HG03442 (cell line): Measurements from ENCODE around the gene NUDT14.

Source experiments
- ATAC-seq: cut with Tn5 transposase; IDR thresholded peaks from one replicate; pipeline ENCODE4 v1.9.1; 2021; ENCODE audit warnings: mild to moderate bottlenecking, moderate library complexity; ENCODE audit not compliant: unreplicated experiment

NUDT14 gene

GRCh38 chr14:105212541-105213300, 31.6 kb upstream of the NUDT14 start:
- ATAC-seq = no peak

DNA sequence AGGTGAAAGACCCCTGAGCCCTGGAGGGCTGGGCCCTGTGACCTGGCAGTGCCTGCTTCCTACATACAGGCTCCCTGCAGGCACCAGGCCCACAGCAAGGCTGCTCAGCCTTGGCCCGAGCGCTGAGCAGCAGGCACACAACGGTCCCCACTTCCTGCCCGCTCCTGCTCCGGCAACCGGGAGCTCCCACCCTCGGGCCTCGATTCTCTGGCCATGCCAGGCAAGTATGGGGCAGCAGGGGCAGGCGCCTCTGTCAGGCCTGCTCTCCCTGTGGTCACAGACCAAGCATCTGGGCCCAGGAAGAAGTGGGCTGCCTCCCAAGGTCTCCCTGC, 30.6 kb upstream of the NUDT14 start:
- no peak for ATAC-seq

DNA sequence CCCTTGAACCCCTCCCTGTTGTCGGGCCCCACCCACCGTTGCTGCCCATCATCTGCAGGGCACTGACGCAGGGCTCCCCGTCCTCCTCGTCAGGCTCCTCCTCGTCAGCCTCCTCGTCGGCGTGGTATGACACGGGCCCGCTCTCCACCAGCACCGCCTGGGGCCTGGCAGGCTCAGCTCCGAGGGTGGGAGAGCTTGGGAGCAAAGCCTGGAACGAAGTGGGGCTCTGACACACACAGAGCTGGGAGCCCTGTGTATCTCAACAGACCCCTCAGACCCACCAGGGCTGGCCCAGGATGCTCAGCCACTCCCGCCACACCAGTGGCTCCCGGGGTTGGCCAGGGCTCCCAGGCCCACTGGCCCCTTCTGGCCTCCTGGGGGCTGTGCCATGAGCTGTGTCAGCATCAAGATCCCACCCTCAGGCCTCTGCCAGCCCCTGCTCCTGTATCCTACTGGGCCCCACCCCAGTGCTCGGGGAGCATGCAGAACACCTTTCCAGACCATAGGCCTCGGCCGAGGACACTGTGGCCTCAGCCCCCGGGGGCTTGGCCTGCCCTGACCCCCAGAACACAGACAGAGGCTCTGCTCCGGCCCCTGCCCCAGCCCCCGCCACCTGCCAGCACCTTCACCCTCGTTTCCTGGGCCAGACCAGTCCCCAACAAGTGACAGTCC, 30.1 kb upstream of the NUDT14 start:
- ATAC-seq = no peak

- ATAC-seq = no peak
These were observed 29.3 kb upstream of the NUDT14 start for GRCh38 chr14:105210266-105211025.

GRCh38 chr14:105209646-105210045, 28.5 kb upstream of the NUDT14 start:
- ATAC-seq = no peak

DNA sequence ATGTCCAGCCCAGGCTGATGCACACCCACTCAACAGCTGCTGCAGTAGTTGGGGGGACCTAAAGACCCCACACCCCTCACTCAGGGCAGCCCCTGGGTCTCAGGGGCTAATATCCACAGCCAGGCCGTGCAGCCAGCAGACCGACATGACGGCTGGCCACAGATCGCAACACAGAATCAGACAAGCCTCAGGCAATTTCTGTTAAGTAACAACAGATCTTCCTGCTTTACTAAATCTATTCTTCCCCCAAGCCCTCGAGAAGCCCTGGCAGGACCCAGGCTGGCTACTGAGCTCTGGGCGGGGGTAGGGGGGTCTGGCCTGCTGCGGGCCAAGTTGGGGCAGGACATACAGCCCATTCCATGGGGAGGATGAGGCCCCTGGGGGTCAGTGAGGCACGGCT, 28.0 kb upstream of the NUDT14 start:
- ATAC-seq = no peak

GRCh38 chr14:105208738-105209075, 27.6 kb upstream of the NUDT14 start:
- no peak for ATAC-seq

DNA sequence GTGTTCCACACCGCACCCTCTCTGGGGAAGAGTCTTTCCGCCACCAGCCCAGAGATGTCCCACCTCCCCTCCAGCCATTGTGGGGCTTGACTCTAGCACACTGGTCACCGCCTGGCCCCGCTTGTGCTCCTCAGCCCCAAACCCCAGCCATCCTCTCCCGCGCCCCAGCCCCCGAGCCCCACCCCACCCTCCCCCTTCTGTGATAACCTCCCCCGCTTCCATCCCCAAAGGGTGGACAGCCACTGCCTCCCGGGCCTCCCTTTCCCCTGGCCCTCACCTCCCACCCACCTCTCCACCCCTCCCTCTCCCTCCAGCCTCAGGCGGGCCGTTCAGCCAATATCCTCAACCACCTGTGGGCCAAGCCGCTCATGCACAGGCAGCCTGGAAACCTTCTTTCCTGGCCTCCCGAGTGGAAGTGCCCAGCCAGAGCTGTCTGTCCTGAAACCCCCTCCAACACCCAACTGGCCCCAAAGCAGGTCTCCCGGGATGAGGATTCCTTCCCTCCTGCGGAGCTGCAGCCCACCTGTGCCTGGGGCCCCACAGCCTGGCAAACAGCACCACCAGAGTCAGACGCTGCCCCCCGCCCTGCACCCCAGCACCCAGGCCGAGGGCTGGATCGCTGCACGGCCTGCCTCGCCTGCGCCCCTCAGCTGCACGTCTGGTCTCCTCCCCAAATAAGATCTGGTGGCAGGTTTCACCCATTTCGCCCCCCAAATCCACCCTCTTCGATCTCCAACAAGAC, 27.1 kb upstream of the NUDT14 start:
- no peak for ATAC-seq

GRCh38 chr14:105207460-105207901, 26.4 kb upstream of the NUDT14 start:
- no peak for ATAC-seq

DNA sequence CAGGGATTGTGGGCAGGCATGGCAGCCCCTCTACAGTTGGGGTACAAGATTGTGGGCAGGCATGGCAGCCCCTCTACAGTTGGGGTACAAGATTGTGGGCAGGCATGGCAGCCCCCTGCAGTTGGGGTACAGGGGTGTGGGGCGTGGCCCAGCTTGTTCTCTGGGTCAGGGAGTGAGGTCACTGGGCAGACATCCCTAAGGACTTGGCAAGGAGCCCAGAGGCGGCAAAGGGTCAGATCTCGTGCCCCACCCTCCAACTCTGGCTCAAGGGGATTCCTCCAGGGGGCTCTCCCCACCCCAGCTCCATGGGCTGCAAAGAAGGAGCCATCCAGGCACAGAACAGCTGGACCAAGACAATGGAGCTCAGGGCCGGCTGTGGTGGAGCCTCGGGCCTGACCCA, 25.8 kb upstream of the NUDT14 start:
- ATAC-seq = no peak

DNA sequence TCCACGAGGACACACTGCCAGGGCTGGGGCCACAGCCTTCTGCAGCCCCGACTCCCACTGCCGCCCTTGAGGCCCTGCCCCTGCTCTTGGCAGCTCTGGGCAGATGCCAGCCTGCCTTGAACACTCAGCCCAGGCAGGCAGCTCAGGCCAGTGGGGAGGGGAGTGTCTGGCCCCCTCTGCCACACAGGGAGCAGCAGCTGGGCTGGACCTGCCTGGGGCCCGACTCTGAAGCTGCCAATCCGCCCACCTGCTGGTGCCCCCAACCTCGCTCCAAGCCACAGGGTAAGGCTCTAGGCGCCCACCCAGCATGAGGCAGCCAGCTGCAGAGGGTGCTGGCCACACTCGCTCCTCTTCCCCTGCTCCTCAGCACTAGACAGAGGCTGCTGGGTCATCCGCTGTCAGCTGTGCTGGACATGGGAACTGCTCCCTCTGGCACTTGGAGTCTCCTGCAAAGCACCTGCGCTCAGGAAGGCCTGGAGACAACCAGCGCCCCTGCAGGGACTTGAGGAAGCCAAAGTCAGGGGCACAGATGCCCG, 24.6 kb upstream of the NUDT14 start:
- no peak for ATAC-seq

DNA sequence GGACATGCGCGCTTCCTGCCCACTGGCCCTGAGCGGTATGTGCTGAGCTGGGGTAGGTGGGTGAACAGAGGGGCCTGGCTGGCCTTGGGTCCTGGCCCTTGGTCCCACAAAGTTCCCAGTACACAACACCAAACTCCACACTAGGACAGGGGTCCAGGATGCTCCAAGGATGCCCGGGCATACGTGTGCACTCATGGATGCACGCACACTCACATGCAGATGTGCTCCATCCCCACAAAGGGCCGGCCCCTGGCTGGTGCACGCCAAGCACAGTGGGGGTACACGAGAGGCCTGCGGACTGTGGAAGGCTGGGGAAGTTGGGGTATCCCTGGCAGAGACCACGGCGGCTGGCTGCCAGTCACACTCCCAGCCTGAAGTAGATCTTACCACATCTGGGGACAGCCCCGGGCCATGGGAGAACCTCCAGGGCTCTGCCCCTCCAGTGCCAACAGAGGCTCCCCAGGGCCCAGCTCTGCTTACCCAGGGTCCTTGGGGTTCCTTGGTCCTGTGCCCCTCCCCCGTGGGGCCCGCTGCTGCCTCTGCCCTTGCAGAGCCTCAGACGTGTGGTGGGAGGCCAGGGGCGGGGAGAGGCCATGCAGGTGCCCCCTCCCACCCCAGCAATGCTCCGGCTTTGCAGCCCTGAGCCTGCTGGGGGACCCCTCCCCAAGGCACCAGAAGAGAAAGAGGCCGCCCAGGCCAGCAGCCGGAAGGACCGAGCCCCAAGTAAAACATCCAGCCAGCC, 24.0 kb upstream of the NUDT14 start:
- no peak for ATAC-seq

- no peak for ATAC-seq
These were observed 23.3 kb upstream of the NUDT14 start for GRCh38 chr14:105204206-105204930.

DNA sequence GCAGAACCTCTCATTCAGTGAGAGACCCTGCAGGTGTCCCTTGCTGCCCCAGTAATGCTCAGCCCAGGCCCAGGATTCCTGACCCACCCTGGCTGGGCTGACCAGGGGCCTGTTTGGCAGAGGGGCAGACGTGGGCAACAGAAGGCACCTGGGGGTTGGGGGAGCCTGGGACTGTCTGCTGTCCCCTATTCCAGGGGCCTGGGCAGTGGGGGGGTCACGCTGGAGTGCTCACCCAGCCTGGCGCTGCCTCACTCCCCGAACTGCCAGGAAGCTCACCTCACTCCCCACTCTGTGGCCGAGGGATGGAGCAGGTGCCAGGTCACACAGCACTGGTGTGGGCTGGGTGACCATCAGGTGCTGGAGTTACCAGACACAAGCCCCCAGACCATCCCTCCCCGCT, 22.6 kb upstream of the NUDT14 start:
- ATAC-seq = no peak

DNA sequence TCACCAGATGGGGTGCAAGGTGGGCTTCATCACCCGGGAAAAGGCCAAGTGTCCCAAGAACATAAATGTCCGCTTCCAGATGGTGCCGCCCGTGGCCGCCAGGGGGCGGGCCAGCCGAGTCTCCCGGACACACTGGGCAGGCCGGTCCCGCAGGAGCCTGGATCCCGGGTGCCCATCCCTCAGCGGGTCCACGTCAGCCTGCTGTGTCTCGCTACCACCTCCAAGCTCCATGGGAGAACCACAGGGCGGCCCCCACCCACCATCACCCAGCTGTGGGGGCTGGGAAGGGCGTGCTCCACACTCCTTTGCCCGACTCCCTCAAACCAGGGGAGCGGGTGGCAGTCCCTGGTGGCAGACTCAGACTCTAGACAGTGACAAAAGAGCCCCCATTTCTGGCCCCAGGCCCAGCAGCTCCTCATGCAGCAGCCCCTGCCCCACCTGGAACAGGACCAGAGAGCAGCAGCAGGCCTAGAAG, 22.0 kb upstream of the NUDT14 start:
- no peak for ATAC-seq

- no peak for ATAC-seq
These were observed 20.9 kb upstream of the NUDT14 start for GRCh38 chr14:105201925-105202513.

- no peak for ATAC-seq
These were observed 20.2 kb upstream of the NUDT14 start for GRCh38 chr14:105201156-105201924.

GRCh38 chr14:105200641-105201040, 19.5 kb upstream of the NUDT14 start:
- no peak for ATAC-seq
